WTC11 (cell line): ENCODE data around the gene MRPL54. TPM values are rescaled to one million over a fixed set of nuclear protein-coding genes. Genes with fewer than 3 reads are reported as not detected.

Experiments
- ATAC-seq: fragments of 200-7000 bp; cut with Tn5 transposase; 2 replicates; pipeline ENCODE4 v1.10.0; 2021; ENCODE audit warnings: mild to moderate bottlenecking, moderate library complexity
- CTCF ChIA-PET: fragments of 300-600 bp; sonication (Branson Sonifier 250); formaldehyde crosslinking; loops from one replicate; lab custom pipeline; 2021; ENCODE audit warnings: antibody characterized with exemption; lab: Charles Lee
- POLR2A ChIA-PET: fragments of 350-600 bp; sonication (Branson Sonifier 250); formaldehyde crosslinking; loops from one replicate; lab custom pipeline; 2021; ENCODE audit warnings: antibody characterized with exemption; lab: Charles Lee
- DNase-seq: peaks from one replicate; pipeline ENCODE4 v3.0.0; 2021; ENCODE audit warnings: low spot score
- H3K27ac Mint-ChIP-seq: 2 replicates; pipeline ENCODE4 v1.8.0; 2021; ENCODE audit warnings: mixed read lengths
- H3K27me3 Mint-ChIP-seq: 2 replicates; pipeline ENCODE4 v1.8.0; 2021; ENCODE audit warnings: low read depth, mild to moderate bottlenecking, moderate library complexity, mixed read lengths
- H3K36me3 Mint-ChIP-seq: 2 replicates; pipeline ENCODE4 v1.8.0; 2021; ENCODE audit warnings: mixed read lengths
- H3K4me1 Mint-ChIP-seq: 2 replicates; pipeline ENCODE4 v1.8.0; 2022; ENCODE audit warnings: mixed read lengths
- H3K4me3 Mint-ChIP-seq: 2 replicates; pipeline ENCODE4 v1.8.0; 2021; ENCODE audit warnings: mild to moderate bottlenecking, moderate library complexity, mixed read lengths
- H3K9me3 Mint-ChIP-seq: 2 replicates; pipeline ENCODE4 v1.8.0; 2021; ENCODE audit warnings: mixed read lengths
- CREB1 ChIP-seq: sonication (generic); formaldehyde crosslinking; IDR thresholded peaks from 2 replicates; pipeline ENCODE4 v1.8.0; 2023; ENCODE audit warnings: mild to moderate bottlenecking, missing genetic modification reagents
- CREM ChIP-seq: sonication (generic); formaldehyde crosslinking; IDR thresholded peaks from 2 replicates; pipeline ENCODE4 v1.8.1; 2022; ENCODE audit warnings: mild to moderate bottlenecking, missing genetic modification reagents, moderate library complexity
- HMGA2 ChIP-seq: fragments of 250-450 bp; sonication (Bioruptor Pico); IDR thresholded peaks from 2 replicates; pipeline ENCODE4 v1.4.0; 2021; ENCODE audit warnings: mild to moderate bottlenecking, moderate library complexity
- KAT7 ChIP-seq: sonication (generic); formaldehyde crosslinking; IDR thresholded peaks from 2 replicates; pipeline ENCODE4 v1.8.1; 2023; ENCODE audit warnings: missing genetic modification reagents, mild to moderate bottlenecking, borderline replicate concordance
- MXD4 ChIP-seq: fragments of 250-450 bp; sonication (Bioruptor Pico); IDR thresholded peaks from 2 replicates; pipeline ENCODE4 v1.8.0; 2021; ENCODE audit warnings: mild to moderate bottlenecking, moderate library complexity, borderline replicate concordance
- NFYB ChIP-seq: sonication (generic); formaldehyde crosslinking; conservative IDR thresholded peaks from 2 replicates; pipeline ENCODE4 v1.8.0; 2022; ENCODE audit warnings: low read depth, missing genetic modification reagents
- RELA ChIP-seq: sonication (generic); formaldehyde crosslinking; IDR thresholded peaks from 2 replicates; pipeline ENCODE4 v1.8.1; 2022; ENCODE audit warnings: missing genetic modification reagents, mild to moderate bottlenecking, borderline replicate concordance
- RORB ChIP-seq: fragments of 250-450 bp; sonication (Bioruptor Pico); IDR thresholded peaks from 2 replicates; pipeline ENCODE4 v1.9.0; 2021; ENCODE audit warnings: mild to moderate bottlenecking
- TCF7 ChIP-seq: sonication (generic); formaldehyde crosslinking; IDR thresholded peaks from 2 replicates; pipeline ENCODE4 v1.8.0; 2022; ENCODE audit warnings: mild to moderate bottlenecking, low read depth, missing genetic modification reagents, moderate library complexity
- ZNF232 ChIP-seq: sonication (generic); formaldehyde crosslinking; IDR thresholded peaks from 2 replicates; pipeline ENCODE4 v1.8.0; 2022; ENCODE audit warnings: mild to moderate bottlenecking, missing genetic modification reagents
- ZNF396 ChIP-seq: fragments of 250-450 bp; sonication (Bioruptor Pico); IDR thresholded peaks from 2 replicates; pipeline ENCODE4 v1.8.0; 2021; ENCODE audit warnings: mild to moderate bottlenecking, moderate library complexity, borderline replicate concordance
- ZNF416 ChIP-seq: fragments of 250-450 bp; sonication (Bioruptor Pico); IDR thresholded peaks from 2 replicates; pipeline ENCODE4 v1.9.0; 2021; ENCODE audit warnings: mild to moderate bottlenecking, inconsistent platforms
- ZNF423 ChIP-seq: fragments of 250-450 bp; sonication (Bioruptor Pico); IDR thresholded peaks from 2 replicates; pipeline ENCODE4 v2.1.2; 2022; ENCODE audit warnings: mild to moderate bottlenecking, moderate library complexity
- total RNA-seq: library from RNA; stranded (reverse); gene quantifications from 3 replicates; pipeline ENCODE4 v1.2.3, GENCODE V29; 2021
- TF ChIP-seq, protein P1 (sequence below): sonication (generic); formaldehyde crosslinking; IDR thresholded peaks from 2 replicates; pipeline ENCODE4 v1.8.0; 2023; ENCODE audit warnings: missing genetic modification reagents, mild to moderate bottlenecking, borderline replicate concordance
- TF ChIP-seq, protein P2 (sequence below): sonication (generic); formaldehyde crosslinking; IDR thresholded peaks from 2 replicates; pipeline ENCODE4 v1.8.0; 2022; ENCODE audit warnings: mild to moderate bottlenecking, missing genetic modification reagents
- TF ChIP-seq, protein P3 (sequence below): fragments of 250-450 bp; sonication (Bioruptor Pico); IDR thresholded peaks from 2 replicates; pipeline ENCODE4 v1.8.0; 2021; ENCODE audit warnings: mild to moderate bottlenecking
- TF ChIP-seq, protein P4 (sequence below): sonication (generic); formaldehyde crosslinking; IDR thresholded peaks from 2 replicates; pipeline ENCODE4 v1.8.0; 2022; ENCODE audit warnings: mild to moderate bottlenecking, missing genetic modification reagents
- TF ChIP-seq, protein P5 (sequence below): sonication (generic); formaldehyde crosslinking; IDR thresholded peaks from 2 replicates; pipeline ENCODE4 v1.8.0; 2022; ENCODE audit warnings: mild to moderate bottlenecking, missing genetic modification reagents
- TF ChIP-seq, protein P6 (sequence below): sonication (generic); formaldehyde crosslinking; IDR thresholded peaks from 2 replicates; pipeline ENCODE4 v1.8.1; 2023; ENCODE audit warnings: mild to moderate bottlenecking, missing genetic modification reagents, moderate library complexity
- TF ChIP-seq, protein P7 (sequence below): fragments of 250-450 bp; sonication (Bioruptor Pico); conservative IDR thresholded peaks from 2 replicates; pipeline ENCODE4 v1.9.0; 2021; ENCODE audit warnings: mild to moderate bottlenecking

Gene MRPL54
- total RNA-seq, 1 experiment from 2014 or later: 62.3 TPM

DNA sequence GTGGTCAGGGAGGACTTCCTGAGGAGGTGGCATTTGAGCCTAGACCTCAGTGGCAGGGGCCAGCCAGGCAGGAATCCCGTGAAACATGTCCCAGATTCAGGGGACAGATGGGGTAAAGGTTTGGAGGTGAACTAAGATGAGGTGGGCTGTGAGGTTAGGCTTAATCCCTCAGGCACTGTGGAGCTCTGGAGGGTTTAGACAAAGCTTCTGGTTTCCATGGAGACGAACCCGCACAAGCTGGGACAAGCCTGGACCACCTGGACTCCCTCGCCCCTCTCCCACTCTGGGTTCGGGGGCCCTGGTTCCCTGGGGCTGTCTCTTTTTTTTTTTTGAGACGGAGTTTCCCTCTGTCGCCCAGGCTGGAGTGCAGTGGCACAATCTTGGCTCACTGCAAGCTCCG, 38.6 kb upstream of the MRPL54 start (continued):
- TF ChIP-seq, protein P1, sequence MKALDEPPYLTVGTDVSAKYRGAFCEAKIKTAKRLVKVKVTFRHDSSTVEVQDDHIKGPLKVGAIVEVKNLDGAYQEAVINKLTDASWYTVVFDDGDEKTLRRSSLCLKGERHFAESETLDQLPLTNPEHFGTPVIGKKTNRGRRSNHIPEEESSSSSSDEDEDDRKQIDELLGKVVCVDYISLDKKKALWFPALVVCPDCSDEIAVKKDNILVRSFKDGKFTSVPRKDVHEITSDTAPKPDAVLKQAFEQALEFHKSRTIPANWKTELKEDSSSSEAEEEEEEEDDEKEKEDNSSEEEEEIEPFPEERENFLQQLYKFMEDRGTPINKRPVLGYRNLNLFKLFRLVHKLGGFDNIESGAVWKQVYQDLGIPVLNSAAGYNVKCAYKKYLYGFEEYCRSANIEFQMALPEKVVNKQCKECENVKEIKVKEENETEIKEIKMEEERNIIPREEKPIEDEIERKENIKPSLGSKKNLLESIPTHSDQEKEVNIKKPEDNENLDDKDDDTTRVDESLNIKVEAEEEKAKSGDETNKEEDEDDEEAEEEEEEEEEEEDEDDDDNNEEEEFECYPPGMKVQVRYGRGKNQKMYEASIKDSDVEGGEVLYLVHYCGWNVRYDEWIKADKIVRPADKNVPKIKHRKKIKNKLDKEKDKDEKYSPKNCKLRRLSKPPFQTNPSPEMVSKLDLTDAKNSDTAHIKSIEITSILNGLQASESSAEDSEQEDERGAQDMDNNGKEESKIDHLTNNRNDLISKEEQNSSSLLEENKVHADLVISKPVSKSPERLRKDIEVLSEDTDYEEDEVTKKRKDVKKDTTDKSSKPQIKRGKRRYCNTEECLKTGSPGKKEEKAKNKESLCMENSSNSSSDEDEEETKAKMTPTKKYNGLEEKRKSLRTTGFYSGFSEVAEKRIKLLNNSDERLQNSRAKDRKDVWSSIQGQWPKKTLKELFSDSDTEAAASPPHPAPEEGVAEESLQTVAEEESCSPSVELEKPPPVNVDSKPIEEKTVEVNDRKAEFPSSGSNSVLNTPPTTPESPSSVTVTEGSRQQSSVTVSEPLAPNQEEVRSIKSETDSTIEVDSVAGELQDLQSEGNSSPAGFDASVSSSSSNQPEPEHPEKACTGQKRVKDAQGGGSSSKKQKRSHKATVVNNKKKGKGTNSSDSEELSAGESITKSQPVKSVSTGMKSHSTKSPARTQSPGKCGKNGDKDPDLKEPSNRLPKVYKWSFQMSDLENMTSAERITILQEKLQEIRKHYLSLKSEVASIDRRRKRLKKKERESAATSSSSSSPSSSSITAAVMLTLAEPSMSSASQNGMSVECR (CRISPR knock-in tag): no peak
- TF ChIP-seq, protein P2, sequence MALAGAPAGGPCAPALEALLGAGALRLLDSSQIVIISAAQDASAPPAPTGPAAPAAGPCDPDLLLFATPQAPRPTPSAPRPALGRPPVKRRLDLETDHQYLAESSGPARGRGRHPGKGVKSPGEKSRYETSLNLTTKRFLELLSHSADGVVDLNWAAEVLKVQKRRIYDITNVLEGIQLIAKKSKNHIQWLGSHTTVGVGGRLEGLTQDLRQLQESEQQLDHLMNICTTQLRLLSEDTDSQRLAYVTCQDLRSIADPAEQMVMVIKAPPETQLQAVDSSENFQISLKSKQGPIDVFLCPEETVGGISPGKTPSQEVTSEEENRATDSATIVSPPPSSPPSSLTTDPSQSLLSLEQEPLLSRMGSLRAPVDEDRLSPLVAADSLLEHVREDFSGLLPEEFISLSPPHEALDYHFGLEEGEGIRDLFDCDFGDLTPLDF (CRISPR knock-in tag): no peak
- TF ChIP-seq, protein P3, sequence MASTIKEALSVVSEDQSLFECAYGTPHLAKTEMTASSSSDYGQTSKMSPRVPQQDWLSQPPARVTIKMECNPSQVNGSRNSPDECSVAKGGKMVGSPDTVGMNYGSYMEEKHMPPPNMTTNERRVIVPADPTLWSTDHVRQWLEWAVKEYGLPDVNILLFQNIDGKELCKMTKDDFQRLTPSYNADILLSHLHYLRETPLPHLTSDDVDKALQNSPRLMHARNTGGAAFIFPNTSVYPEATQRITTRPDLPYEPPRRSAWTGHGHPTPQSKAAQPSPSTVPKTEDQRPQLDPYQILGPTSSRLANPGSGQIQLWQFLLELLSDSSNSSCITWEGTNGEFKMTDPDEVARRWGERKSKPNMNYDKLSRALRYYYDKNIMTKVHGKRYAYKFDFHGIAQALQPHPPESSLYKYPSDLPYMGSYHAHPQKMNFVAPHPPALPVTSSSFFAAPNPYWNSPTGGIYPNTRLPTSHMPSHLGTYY (CRISPR knock-in tag): no peak
- TF ChIP-seq, protein P4, sequence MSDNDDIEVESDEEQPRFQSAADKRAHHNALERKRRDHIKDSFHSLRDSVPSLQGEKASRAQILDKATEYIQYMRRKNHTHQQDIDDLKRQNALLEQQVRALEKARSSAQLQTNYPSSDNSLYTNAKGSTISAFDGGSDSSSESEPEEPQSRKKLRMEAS (CRISPR knock-in tag): no peak
- TF ChIP-seq CREM (CRISPR knock-in tag): no peak
- TF ChIP-seq ZNF423 (CRISPR knock-in tag): no peak
- TF ChIP-seq MXD4 (CRISPR knock-in tag): no peak
- no peak for TF ChIP-seq RORB (CRISPR knock-in tag)
- TF ChIP-seq RELA (CRISPR knock-in tag): no peak
- TF ChIP-seq KAT7 (CRISPR knock-in tag): no peak

DNA sequence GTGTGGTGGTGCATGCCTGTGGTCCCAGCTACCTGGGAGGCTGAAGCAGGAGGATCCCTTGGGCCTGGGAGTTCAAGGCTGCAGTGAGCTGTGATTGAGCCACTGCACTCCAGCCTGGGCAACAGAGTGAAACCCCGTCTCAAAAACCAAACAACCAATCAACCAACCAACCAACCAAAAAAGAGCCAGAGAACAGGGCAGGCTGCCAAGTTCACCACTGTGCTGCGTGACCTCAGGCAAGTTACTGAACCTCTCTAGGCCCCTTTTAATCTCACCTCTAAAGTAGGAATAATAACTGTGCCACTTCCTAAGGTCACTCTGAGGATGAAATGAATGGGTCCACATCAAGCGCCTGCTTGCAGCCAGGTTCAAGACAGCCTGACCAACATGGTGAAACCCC, 37.4 kb upstream of the MRPL54 start:
- no peak for DNase-seq
- Mint-ChIP-seq H3K27me3 (no peaks in the 10 kb centered on the region), H3K27ac (no peak overlapping the region)
- no peak for ATAC-seq
- no peak for TF ChIP-seq HMGA2
- TF ChIP-seq, protein P5, sequence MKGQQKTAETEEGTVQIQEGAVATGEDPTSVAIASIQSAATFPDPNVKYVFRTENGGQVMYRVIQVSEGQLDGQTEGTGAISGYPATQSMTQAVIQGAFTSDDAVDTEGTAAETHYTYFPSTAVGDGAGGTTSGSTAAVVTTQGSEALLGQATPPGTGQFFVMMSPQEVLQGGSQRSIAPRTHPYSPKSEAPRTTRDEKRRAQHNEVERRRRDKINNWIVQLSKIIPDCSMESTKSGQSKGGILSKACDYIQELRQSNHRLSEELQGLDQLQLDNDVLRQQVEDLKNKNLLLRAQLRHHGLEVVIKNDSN (CRISPR knock-in tag): no peak
- TF ChIP-seq, protein P6, sequence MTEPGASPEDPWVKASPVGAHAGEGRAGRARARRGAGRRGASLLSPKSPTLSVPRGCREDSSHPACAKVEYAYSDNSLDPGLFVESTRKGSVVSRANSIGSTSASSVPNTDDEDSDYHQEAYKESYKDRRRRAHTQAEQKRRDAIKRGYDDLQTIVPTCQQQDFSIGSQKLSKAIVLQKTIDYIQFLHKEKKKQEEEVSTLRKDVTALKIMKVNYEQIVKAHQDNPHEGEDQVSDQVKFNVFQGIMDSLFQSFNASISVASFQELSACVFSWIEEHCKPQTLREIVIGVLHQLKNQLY (CRISPR knock-in tag): no peak
- no peak for TF ChIP-seq MXD4 (CRISPR knock-in tag)
- no peak for TF ChIP-seq ZNF416 (CRISPR knock-in tag)
- no peak for TF ChIP-seq ZNF396 (CRISPR knock-in tag)
- TF ChIP-seq CREB1 (CRISPR knock-in tag): no peak
- TF ChIP-seq ZNF232 (CRISPR knock-in tag): no peak
- TF ChIP-seq ZNF423 (CRISPR knock-in tag): no peak
- TF ChIP-seq, protein P7, sequence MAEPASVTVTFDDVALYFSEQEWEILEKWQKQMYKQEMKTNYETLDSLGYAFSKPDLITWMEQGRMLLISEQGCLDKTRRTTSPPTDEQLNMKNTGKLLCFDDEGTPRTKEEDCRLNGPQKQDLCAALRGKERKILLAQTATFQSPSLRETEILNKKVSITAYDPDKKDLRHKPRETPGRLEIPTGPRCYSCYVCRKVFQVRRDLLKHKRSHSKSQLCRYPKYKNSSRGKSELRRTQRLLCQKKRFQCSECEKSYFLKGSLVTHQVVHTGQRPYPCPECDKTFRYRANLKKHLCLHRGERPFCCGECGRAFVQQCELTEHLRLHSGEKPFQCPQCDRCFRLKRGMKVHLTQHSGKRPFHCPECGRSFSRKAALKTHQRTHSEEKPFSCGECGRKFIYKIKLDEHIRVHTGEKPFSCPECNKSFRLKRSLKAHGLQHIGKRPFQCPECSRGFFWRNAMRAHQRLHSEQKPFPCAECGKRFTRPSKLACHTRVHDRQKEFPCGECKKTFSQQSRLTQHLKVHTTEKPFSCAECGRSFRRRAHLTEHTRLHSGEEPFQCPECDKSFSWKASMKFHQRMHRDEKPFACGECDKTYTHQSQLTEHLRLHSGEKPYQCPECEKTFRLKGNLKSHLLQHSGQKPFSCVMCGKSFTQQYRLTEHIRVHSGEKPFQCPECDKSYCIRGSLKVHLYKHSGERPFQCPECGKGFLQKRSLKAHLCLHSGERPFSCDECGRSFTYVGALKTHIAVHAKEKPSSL (CRISPR knock-in tag): no peak
- no peak for TF ChIP-seq NFYB
- no peak for TF ChIP-seq KAT7 (CRISPR knock-in tag)
- no peak for TF ChIP-seq TCF7 (CRISPR knock-in tag)
- TF ChIP-seq, protein P2 (CRISPR knock-in tag): no peak
- TF ChIP-seq, all 79 proteins: peak for 0
- ChIA-PET POLR2A (no interaction called here), CTCF (interaction anchor here (1.1 to 1.4 kb wide), 5 partner anchors 33 to 199 kb away, joined by 3 to 6 read pairs (median 3); partner anchors contain the start of gene MRPL54)
- Mint-ChIP-seq H3K9me3 (peaks cover 4% of the 10 kb centered on the region), H3K4me3 (no peak overlapping the region; the same call in 1 of the 2 replicates), H3K4me1 (peaks cover 16% of the 10 kb centered on the region), H3K36me3 (no peaks in the 10 kb centered on the region)
